Osteoblast (primary cell): ENCODE results near the gene SEL1L2. TPM values are rescaled to one million over a fixed set of nuclear protein-coding genes. Genes with fewer than 3 reads are reported as not detected.

Experiments used
- DNase-seq: peaks from one replicate; pipeline ENCODE4 v3.0.0; 2011; ENCODE audit warnings: low spot score, mixed read lengths; ENCODE audit not compliant: insufficient read length; ENCODE audit errors: missing footprints
- H2AFZ ChIP-seq: 2 replicates; pipeline ENCODE4 v1.6.0; 2011; ENCODE audit warnings: mild to moderate bottlenecking, low read length
- H3K27ac ChIP-seq: 2 replicates; pipeline ENCODE4 v1.5.1; 2011; ENCODE audit warnings: mild to moderate bottlenecking, low read depth, low read length, moderate library complexity
- H3K27me3 ChIP-seq: 2 replicates; pipeline ENCODE4 v1.6.0; 2012; ENCODE audit warnings: mild to moderate bottlenecking, control low read depth, inconsistent platforms, low read length, moderate library complexity; ENCODE audit not compliant: insufficient read depth
- H3K36me3 ChIP-seq: 2 replicates; pipeline ENCODE4 v1.5.1; 2011; ENCODE audit warnings: mild to moderate bottlenecking, low read length, control low read depth, moderate library complexity; ENCODE audit not compliant: insufficient read depth
- H3K4me1 ChIP-seq: 2 replicates; pipeline ENCODE4 v1.5.1; 2011; ENCODE audit warnings: mild to moderate bottlenecking, low read length, control low read depth, moderate library complexity; ENCODE audit not compliant: insufficient read depth
- H3K4me2 ChIP-seq: 2 replicates; pipeline ENCODE4 v1.6.0; 2011; ENCODE audit warnings: mild to moderate bottlenecking, low read length; ENCODE audit not compliant: insufficient read depth
- H3K4me3 ChIP-seq: fragments of 200-600 bp; sonication (generic); 3 replicates; pipeline ENCODE4 v1.5.1; 2012; ENCODE audit warnings: mild to moderate bottlenecking, low read length, inconsistent platforms; ENCODE audit not compliant: insufficient read depth
- H3K79me2 ChIP-seq: 2 replicates; pipeline ENCODE4 v1.6.0; 2012; ENCODE audit warnings: mild to moderate bottlenecking, low read length, control low read depth, inconsistent platforms; ENCODE audit not compliant: insufficient read depth
- H3K9me3 ChIP-seq: 2 replicates; pipeline ENCODE4 v1.5.1; 2011; ENCODE audit warnings: low read depth, low read length, control low read depth
- H4K20me1 ChIP-seq: 2 replicates; pipeline ENCODE4 v1.6.0; 2012; ENCODE audit warnings: mild to moderate bottlenecking, low read length, control low read depth; ENCODE audit not compliant: insufficient read depth
- total RNA-seq: library from RNA; depleted of rRNA; stranded (reverse); fragments of >200 nt; gene quantifications from 2 replicates; pipeline ENCODE4 v1.2.3, GENCODE V29; 2012
- TF ChIP-seq, protein P1 (sequence below): IDR thresholded peaks from 2 replicates; pipeline ENCODE4 v1.5.1; 2011; ENCODE audit warnings: mild to moderate bottlenecking, low read depth, low read length, moderate library complexity; ENCODE audit errors: extremely low read depth

Gene SEL1L2
- total RNA-seq, 1 donor: not detected

DNA sequence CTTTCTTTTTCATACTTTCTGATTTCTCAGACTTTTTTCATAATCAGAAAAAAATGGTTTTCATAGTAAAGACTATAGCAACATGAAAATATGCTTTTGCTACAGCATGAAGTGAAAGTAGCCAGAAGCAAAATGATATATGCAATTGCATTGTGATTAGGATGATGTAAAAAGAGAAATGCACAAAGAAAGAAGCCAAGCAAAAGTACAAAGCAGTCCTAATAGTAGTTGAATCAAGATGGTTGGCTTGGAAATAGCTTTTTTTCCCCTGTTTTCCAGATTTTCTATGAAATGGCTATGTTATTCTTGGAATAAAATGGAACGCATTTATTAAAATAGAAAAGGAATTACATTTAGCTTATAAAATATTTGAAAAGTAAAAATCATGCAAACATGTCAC is 77.3 kb downstream of the SEL1L2 start:
- H3K27ac ChIP-seq: no peak overlapping the region
- H3K4me3 ChIP-seq: no peak overlapping the region
- no peaks in the 10 kb centered on the region for H3K36me3 ChIP-seq
- TF ChIP-seq, protein P1, sequence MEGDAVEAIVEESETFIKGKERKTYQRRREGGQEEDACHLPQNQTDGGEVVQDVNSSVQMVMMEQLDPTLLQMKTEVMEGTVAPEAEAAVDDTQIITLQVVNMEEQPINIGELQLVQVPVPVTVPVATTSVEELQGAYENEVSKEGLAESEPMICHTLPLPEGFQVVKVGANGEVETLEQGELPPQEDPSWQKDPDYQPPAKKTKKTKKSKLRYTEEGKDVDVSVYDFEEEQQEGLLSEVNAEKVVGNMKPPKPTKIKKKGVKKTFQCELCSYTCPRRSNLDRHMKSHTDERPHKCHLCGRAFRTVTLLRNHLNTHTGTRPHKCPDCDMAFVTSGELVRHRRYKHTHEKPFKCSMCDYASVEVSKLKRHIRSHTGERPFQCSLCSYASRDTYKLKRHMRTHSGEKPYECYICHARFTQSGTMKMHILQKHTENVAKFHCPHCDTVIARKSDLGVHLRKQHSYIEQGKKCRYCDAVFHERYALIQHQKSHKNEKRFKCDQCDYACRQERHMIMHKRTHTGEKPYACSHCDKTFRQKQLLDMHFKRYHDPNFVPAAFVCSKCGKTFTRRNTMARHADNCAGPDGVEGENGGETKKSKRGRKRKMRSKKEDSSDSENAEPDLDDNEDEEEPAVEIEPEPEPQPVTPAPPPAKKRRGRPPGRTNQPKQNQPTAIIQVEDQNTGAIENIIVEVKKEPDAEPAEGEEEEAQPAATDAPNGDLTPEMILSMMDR: no peak
- no peaks in the 10 kb centered on the region for H3K4me1 ChIP-seq
- peaks cover 2% of the 10 kb centered on the region for H3K9me3 ChIP-seq
- no peak overlapping the region for H3K4me2 ChIP-seq
- no peaks in the 10 kb centered on the region for H4K20me1 ChIP-seq
- H3K27me3 ChIP-seq: no peaks in the 10 kb centered on the region
- no peak overlapping the region for H2AFZ ChIP-seq
- H3K79me2 ChIP-seq: no peaks in the 10 kb centered on the region
- DNase-seq: no peak

DNA sequence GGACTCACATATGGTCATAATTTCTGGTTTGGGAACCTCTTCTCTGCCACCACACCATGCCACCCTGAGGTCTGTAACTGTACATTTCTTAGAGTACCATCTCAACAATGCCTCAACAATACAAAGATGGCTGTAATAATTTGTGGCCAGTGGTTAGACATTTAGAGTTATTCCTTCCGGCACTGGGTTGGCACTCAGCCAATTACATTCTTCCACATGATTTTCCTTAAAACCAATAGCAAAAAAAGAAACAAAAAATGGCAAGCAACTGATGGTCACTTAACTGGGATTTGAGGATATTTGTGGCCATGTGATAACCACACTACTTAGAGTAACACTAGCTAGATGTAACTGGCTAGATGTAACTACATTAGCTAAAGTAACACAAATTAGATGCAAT is 79.9 kb downstream of the SEL1L2 start:
- DNase-seq: no peak
- TF ChIP-seq, protein P1: no peak
- Histone ChIP-seq H3K36me3 (no peaks in the 10 kb centered on the region), H3K4me2 (no peak overlapping the region), H3K4me3 (no peak overlapping the region), H3K27me3 (no peaks in the 10 kb centered on the region), H3K27ac (no peak overlapping the region), H3K9me3 (no peaks in the 10 kb centered on the region), H2AFZ (no peak overlapping the region), H3K79me2 (no peaks in the 10 kb centered on the region), H4K20me1 (no peaks in the 10 kb centered on the region), H3K4me1 (no peaks in the 10 kb centered on the region)

DNA sequence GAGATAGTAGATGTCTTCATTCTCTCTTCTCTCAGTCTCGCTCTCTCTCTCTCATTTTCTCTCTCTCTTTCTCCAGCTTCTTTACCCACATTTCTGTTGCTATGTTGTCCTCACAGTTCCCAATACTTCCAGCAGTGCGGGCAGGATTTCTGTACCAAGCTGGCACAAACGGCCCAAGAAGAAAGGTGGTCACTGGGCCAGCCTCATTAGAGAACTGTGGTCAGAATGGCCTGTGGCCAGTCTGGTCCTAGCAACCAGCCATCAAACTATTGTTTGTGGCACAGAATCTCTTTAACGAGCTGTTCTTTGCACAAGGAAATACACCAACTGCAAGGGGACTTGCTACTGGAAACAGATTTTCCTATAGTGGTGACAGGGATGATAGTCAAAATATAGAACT is 81.3 kb downstream of the SEL1L2 start:
- Histone ChIP-seq H2AFZ (no peak overlapping the region), H3K4me1 (no peaks in the 10 kb centered on the region), H3K9me3 (no peaks in the 10 kb centered on the region), H4K20me1 (no peaks in the 10 kb centered on the region), H3K4me2 (no peak overlapping the region), H3K27ac (no peak overlapping the region), H3K4me3 (no peak overlapping the region), H3K36me3 (no peaks in the 10 kb centered on the region), H3K27me3 (no peaks in the 10 kb centered on the region), H3K79me2 (no peaks in the 10 kb centered on the region)
- TF ChIP-seq, protein P1: no peak
- no peak for DNase-seq

DNA sequence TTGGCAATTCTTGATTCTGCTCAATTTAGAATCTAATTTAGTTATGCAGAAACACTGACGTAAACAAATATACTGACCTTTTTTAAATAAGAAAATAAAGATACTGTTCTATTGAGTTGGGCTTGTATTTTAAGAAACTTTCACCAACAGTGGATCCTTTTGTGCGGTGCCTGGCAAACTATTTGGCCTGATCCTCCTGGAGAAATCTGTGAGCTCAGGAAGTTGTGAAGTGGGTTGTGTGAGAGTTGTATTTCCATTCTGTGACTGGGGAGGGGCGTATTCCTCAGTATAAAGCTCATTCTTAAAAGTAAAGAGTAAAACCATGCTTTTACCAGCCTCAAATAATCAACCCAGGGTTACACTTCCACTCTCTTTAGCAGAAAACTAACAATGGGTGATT is 85.6 kb downstream of the SEL1L2 start:
- H3K9me3 ChIP-seq: no peaks in the 10 kb centered on the region
- TF ChIP-seq, protein P1: no peak
- no peak for DNase-seq
- H3K27me3 ChIP-seq: no peaks in the 10 kb centered on the region
- no peak overlapping the region for H3K27ac ChIP-seq
- H3K36me3 ChIP-seq: no peaks in the 10 kb centered on the region
- no peak overlapping the region for H3K4me2 ChIP-seq
- H4K20me1 ChIP-seq: no peaks in the 10 kb centered on the region
- no peaks in the 10 kb centered on the region for H3K4me1 ChIP-seq
- H2AFZ ChIP-seq: no peak overlapping the region
- no peak overlapping the region for H3K4me3 ChIP-seq
- no peaks in the 10 kb centered on the region for H3K79me2 ChIP-seq
